T-helper 2 cell treated with Interferon-gamma antibody and Interleukin-4, amounts not matched to agents 5 μg/mL and 100 μg/mL, for 36 hours (primary cell): Measurements from ENCODE around the gene SLC51B.
"Not testable (repeated sequence)": the region's sequence is repeated elsewhere in the genome, so short reads cannot be mapped to it uniquely, and the experiment has no call there.

Experiments
- DNase-seq: peaks from one replicate; pipeline ENCODE4 v3.0.0; 2021; ENCODE audit warnings: low spot score
- H3K27ac Mint-ChIP-seq: one replicate; pipeline ENCODE4 v1.8.0; 2021; ENCODE audit warnings: mild to moderate bottlenecking, mixed read lengths
- H3K27me3 Mint-ChIP-seq: one replicate; pipeline ENCODE4 v1.8.0; 2021; ENCODE audit warnings: low read depth, mixed read lengths
- H3K36me3 Mint-ChIP-seq: one replicate; pipeline ENCODE4 v1.8.0; 2021; ENCODE audit warnings: low read depth, mixed read lengths
- H3K4me1 Mint-ChIP-seq: one replicate; pipeline ENCODE4 v1.8.0; 2021; ENCODE audit warnings: low read depth, mixed read lengths
- H3K4me3 Mint-ChIP-seq: one replicate; pipeline ENCODE4 v1.8.0; 2022; ENCODE audit warnings: mild to moderate bottlenecking, moderate library complexity, mixed read lengths
- H3K9me3 Mint-ChIP-seq: one replicate; pipeline ENCODE4 v1.8.0; 2021; ENCODE audit warnings: mixed read lengths

SLC51B gene

DNA sequence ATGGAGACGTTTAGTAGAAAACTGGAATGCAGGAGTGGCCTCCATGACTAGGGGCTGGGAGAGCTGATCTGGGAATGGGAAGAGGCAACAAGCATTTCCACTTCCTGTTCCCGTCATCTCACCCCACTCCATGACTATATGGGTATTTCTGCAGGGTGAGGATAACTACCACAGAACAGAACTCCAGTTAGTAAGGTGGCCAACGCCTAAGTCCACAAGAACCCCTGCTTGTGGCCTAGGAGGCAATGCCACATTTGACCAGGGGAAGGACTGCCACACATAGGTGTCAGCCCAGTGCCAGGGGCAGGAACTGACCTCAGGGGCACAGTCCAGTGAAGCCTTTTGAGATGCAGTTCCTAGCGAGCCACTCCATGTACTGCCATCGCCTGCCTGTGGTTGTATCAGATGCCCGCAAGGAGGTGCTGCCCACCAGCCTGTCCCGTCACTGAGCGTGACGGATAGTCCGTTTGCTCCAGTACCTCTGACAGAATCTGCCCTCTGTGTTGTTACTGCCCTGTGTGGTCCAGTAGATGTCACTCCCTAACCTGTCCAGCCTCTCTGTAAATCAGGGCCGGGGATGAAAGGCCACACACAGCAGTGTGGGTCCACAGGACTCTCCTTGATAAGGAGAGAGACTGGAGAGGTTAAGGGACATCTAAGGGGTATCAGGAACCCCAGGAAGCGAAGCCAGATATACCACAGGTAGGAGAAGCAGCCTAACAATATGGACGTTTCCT is 12.2 kb upstream of the SLC51B start:
- Mint-ChIP-seq H3K36me3 (no peaks in the 10 kb centered on the region), H3K4me1 (peaks cover 15% of the 10 kb centered on the region), H3K4me3 (peak overlapping the region; percentile 24), H3K27me3 (peaks cover 19% of the 10 kb centered on the region), H3K27ac (peak overlapping the region; percentile 31), H3K9me3 (no peaks in the 10 kb centered on the region)
- peak; percentile 40 for DNase-seq

DNA sequence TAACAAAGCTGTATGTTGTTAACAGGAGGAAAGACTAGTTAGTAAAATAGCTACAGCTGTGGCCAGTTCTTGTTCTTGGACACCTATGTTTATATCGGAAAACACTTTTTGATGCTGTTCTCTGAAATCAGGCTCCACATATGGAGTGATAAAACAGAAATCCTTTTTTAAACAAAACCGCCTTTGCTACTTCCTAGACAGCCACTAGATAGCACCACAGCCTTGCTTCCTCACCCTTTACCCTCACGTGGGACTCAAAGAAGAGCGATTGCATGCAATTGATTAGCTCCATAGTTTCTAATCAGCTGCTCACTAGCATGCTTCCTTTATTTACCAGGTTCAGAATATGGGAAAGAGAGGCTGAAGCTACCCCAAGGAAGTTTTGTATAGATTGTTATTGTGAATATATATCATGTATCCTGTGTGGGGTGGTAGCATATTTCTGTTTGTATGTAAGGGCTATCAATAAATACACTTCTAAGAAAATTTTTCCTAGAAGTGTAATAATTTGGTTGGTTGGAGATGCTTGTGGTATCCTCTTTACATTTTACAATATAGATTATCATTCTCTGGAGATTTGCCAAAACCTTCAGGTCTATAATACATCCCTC is 11.4 kb upstream of the SLC51B start:
- no peak overlapping the region for H3K4me3 Mint-ChIP-seq
- no peaks in the 10 kb centered on the region for H3K9me3 Mint-ChIP-seq
- H3K36me3 Mint-ChIP-seq: no peaks in the 10 kb centered on the region
- H3K27me3 Mint-ChIP-seq: peaks cover 19% of the 10 kb centered on the region
- no peak for DNase-seq
- H3K4me1 Mint-ChIP-seq: peaks cover 10% of the 10 kb centered on the region
- no peak overlapping the region for H3K27ac Mint-ChIP-seq

DNA sequence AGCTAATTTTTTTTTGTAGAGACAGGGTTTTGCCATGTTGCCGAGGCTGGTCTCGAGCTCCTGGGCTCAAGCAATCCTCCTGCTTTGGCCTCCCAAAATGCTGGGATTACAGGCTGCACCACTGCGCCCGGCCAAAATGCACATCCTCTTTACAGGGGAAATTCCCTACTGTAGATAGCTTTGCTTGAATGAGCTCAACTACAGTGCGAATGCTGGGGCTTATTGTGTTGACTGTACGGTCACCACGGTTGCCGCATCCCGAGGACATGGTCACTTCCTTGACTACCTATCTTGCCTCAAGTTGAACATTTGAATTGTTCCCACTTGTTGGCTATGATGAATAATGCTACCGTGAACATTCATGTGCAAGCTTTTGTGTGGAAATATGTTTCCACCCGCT is 10.5 kb upstream of the SLC51B start:
- Mint-ChIP-seq H3K4me3 (no peak overlapping the region), H3K4me1 (peaks cover 10% of the 10 kb centered on the region), H3K27me3 (peaks cover 19% of the 10 kb centered on the region), H3K36me3 (no peaks in the 10 kb centered on the region), H3K9me3 (no peaks in the 10 kb centered on the region), H3K27ac (no peak overlapping the region)
- DNase-seq: no peak

DNA sequence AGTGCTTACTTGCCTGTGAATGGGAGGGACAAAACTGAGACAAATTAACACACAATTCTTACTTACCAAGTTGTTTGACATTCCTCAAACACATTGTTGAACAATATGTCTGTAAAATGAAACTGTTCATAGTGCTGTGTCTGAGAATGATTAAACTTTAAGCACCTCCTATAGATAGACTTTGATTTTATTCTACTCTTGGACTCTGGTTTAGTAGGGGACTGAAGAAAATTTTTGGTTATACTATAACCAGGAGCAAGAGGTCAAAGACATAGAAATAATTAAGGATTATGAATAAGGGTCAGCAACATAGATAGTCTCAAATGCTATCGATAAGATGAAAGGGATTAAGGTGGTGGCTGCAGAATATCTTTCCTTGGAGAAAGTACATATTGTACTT is 7.9 kb upstream of the SLC51B start:
- Mint-ChIP-seq H3K9me3 (no peaks in the 10 kb centered on the region), H3K4me3 (no peak overlapping the region), H3K27ac (no peak overlapping the region), H3K36me3 (no peaks in the 10 kb centered on the region), H3K27me3 (peaks cover 8% of the 10 kb centered on the region), H3K4me1 (peaks cover 10% of the 10 kb centered on the region)
- no peak for DNase-seq

DNA sequence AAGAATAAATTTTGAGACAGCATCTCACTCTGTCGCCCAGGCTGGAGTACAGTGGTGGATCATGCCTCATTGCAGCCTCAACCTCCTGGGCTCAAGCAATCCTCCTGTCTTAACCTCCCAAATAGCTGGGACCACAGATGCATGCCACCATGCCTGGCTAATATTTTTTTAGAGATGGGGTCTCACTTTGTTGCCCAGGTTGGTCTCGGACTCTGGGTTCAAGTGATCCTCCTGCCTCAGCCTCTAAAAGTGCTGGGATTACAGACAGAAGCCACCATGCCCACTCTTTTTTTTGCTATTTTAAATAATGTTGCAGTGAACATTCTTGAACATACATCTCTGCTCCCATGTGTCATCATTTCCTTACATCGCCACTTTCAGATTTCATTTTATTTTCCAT is 6.8 kb upstream of the SLC51B start:
- Mint-ChIP-seq H3K36me3 (no peaks in the 10 kb centered on the region), H3K4me1 (peaks cover 4% of the 10 kb centered on the region), H3K27ac (no peak overlapping the region), H3K4me3 (no peak overlapping the region), H3K9me3 (no peaks in the 10 kb centered on the region), H3K27me3 (peaks cover 2% of the 10 kb centered on the region)
- no peak for DNase-seq

DNA sequence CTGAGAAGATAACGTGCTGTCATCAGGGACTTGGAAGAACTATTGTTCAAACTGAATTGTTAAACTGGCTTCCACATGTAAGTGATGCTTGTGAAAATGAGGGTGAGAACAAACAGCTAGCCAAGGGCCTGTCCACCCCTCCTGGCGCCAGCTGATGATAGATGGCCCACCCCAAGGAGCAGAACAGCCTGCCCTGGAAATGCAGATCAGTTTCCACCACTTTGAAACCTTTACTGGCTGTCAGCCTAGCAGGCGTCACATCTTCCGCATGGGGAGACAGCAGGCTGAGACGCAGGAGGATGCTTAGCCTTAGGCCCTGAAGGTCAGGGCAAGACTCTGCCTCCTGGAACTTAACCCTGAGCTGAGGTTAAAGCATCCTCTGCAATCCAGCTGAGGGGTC is 6.4 kb upstream of the SLC51B start:
- Mint-ChIP-seq H3K4me3 (no peak overlapping the region), H3K9me3 (no peaks in the 10 kb centered on the region), H3K4me1 (peaks cover under 1% of the 10 kb centered on the region), H3K27me3 (peaks cover 2% of the 10 kb centered on the region), H3K27ac (no peak overlapping the region), H3K36me3 (no peaks in the 10 kb centered on the region)
- no peak for DNase-seq

DNA sequence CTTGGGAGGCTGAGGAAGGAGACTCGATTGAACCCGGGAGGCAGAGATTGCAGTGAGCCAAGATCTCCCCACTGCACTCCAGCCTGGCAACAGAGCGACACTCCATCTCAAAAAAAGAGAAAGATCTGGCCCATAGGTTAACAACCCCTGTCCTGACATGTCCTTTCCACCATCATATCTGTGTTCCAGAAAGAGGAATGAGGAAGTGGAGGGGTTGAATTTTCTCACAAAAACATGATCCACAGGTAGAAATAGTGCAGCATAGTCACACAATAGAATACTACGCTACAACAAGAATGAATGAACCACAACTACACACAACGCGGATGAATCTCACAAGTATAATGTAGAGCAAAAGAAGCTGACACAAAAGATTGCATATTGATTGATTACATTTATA is 4.7 kb upstream of the SLC51B start:
- no peaks in the 10 kb centered on the region for H3K4me1 Mint-ChIP-seq
- no peaks in the 10 kb centered on the region for H3K36me3 Mint-ChIP-seq
- DNase-seq: no peak
- no peaks in the 10 kb centered on the region for H3K9me3 Mint-ChIP-seq
- H3K27me3 Mint-ChIP-seq: peaks cover 2% of the 10 kb centered on the region
- no peak overlapping the region for H3K27ac Mint-ChIP-seq
- H3K4me3 Mint-ChIP-seq: no peak overlapping the region

DNA sequence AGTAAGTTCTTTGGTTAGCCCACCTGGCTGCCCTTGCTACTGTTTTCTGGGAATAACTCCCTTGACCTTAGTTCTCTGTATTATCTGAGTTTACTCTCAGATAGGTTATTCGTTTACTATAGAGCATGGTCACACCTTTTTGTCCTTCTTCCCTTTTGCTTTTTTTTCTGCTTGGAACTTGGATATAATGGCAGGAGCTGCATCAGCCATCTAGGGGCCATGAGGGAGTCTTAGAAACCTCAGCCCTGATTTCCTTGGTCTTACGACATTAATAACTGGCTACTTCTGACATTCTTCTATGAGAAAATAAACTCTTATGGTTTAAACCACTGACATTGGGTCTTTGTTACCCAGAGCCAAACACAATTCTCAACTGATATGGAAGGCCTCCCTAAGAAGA is 3.4 kb upstream of the SLC51B start:
- no peak overlapping the region for H3K4me3 Mint-ChIP-seq
- DNase-seq: no peak
- H3K27me3 Mint-ChIP-seq: peaks cover 2% of the 10 kb centered on the region
- no peaks in the 10 kb centered on the region for H3K36me3 Mint-ChIP-seq
- H3K9me3 Mint-ChIP-seq: no peaks in the 10 kb centered on the region
- no peaks in the 10 kb centered on the region for H3K4me1 Mint-ChIP-seq
- no peak overlapping the region for H3K27ac Mint-ChIP-seq

DNA sequence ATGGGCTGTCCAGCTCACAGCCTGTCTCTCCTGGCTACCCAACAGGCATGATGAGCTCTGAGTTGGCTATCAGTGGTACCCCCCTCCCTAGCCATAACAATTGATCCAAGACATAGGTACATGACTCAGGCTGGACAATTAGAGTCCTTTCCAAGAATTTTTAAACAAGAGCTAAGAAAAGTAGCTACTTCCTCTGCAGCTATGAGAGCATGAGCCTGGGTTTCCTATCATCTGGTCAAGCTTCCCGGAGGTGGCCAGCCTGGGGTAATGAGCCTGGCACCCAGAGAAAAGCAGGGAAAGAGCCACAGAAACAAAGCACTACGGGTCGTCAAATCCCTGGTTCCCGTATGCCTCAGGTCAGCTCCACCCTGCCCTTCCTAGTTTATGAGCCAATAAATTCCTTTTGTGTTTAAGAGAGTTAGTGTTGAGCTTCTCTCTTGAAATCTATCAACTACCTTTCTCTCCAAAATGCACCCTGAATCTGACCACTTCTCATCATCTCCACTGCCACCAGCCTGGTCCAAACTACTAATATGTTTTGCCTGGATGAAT is 2.3 kb upstream of the SLC51B start:
- no peak for DNase-seq

DNA sequence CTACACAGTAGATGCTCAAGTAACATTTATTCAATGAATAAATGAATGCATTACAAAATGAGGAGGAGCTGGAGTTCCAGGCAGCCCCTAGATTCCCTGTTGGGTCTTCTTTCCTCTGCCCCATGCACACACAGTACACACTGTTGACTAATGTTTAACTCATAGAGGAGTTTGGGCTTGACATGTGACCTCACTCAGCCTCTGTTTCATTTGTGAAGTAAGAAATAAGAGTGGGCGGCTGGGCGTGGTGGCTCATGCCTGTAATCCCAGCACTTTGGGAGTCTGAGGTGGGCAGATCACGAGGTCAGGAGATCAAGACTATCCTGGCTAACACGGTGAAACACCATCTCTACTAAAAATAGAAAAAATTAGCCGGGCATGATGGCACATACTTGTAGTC is 969 bp upstream of the SLC51B start:
- H3K27ac Mint-ChIP-seq, H3K27me3 Mint-ChIP-seq, H3K36me3 Mint-ChIP-seq, H3K4me3 Mint-ChIP-seq, H3K9me3 Mint-ChIP-seq, DNase-seq, H3K4me1 Mint-ChIP-seq: not testable (repeated sequence)

More for the DNA sequence above, 2.3 kb upstream of the SLC51B start:
- Mint-ChIP-seq H3K4me3 (no peak overlapping the region), H3K36me3 (no peaks in the 10 kb centered on the region), H3K27me3 (peaks cover 2% of the 10 kb centered on the region), H3K4me1 (no peaks in the 10 kb centered on the region), H3K27ac (no peak overlapping the region), H3K9me3 (no peaks in the 10 kb centered on the region)

DNA sequence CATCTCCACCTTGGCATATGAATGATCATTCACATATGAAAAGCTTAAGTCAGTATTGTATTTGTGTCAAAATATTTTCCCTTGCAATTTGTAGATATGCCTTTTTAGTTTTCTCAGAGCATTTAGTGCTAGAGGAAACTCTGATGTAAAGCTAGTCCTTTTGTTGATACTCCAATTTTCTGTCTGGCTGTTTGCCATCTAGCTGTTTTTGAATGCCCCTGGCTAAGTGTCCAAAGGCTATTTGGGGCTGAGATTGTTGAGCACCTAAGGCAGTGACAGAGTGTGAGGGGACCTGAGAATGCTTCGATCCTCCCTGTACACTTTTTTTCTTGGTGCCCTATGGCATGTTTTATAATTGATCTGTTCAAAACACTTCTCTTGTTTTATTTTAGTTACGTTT is 3.1 kb downstream of the SLC51B start:
- H3K9me3 Mint-ChIP-seq: no peaks in the 10 kb centered on the region
- H3K36me3 Mint-ChIP-seq: no peaks in the 10 kb centered on the region
- no peaks in the 10 kb centered on the region for H3K27me3 Mint-ChIP-seq
- H3K4me3 Mint-ChIP-seq: no peak overlapping the region
- DNase-seq: no peak
- H3K4me1 Mint-ChIP-seq: peaks cover 9% of the 10 kb centered on the region
- H3K27ac Mint-ChIP-seq: no peak overlapping the region

DNA sequence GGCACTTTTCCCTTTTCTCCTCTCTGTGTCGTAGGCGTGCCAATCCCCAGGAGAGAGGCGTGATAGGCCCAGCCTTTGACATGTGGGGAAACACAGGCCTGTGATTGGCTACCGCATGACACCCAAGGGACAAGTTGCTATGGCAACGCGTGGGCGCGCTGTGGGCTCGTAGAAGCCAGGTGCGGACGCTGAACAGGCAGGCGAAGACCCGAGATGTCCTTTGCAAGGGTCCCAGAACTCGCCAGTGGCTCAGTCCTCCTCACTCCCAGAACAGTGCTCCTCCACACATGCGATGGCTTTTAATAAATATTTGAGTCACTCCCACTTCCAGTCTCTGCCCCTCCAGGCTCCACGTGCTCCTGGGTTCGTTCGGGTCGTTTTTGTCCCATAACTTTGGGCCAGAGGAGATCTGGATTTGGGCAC is 4.2 kb downstream of the SLC51B start:
- H3K27me3 Mint-ChIP-seq: no peaks in the 10 kb centered on the region
- H3K9me3 Mint-ChIP-seq: no peaks in the 10 kb centered on the region
- H3K4me3 Mint-ChIP-seq: peak overlapping the region; percentile 51
- peaks cover 9% of the 10 kb centered on the region for H3K4me1 Mint-ChIP-seq
- DNase-seq: peak; percentile 88
- no peaks in the 10 kb centered on the region for H3K36me3 Mint-ChIP-seq
- H3K27ac Mint-ChIP-seq: no peak overlapping the region

DNA sequence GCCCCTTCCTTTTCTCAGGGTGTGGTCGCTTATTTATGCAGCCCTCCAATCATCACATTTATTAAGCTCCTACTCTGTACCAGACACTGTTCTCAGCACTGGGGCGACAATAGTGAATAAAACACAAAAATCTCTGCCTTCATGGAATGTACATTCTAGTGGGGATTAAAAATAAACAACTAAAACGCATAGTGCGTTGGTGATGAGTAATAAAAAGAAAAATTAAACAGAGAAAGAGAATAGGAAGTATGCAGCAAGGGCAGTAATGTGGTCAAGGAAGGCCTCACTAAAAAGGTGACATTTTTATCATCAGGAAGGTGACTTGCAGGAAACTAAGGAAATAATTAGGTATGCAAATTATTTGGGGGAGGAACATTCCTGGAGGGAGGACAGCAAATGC is 5.1 kb downstream of the SLC51B start:
- no peaks in the 10 kb centered on the region for H3K9me3 Mint-ChIP-seq
- no peaks in the 10 kb centered on the region for H3K27me3 Mint-ChIP-seq
- no peak for DNase-seq
- H3K4me3 Mint-ChIP-seq: no peak overlapping the region
- H3K4me1 Mint-ChIP-seq: peaks cover 9% of the 10 kb centered on the region
- no peak overlapping the region for H3K27ac Mint-ChIP-seq
- no peaks in the 10 kb centered on the region for H3K36me3 Mint-ChIP-seq

DNA sequence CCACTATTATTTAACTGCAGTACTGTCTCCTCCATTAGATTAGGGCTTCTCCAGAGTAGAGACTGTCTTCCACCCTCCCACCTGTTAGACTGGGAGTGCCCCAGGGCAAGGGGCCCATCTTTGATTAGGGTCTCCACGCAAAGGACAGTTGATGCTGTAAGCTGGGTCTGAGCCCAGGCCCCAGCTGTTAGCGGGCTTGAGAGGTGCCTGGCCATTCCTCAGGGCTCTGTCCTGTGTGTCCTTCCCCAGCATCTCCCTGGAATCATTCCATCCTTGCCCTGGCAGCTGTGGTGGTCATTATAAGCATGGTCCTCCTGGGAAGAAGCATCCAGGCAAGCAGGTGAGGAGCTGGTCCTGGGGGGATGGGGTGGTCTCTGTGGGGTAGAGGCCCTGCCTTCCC is 6.1 kb downstream of the SLC51B start:
- DNase-seq: no peak
- Mint-ChIP-seq H3K27ac (no peak overlapping the region), H3K9me3 (no peaks in the 10 kb centered on the region), H3K4me3 (no peak overlapping the region), H3K36me3 (no peaks in the 10 kb centered on the region), H3K27me3 (no peaks in the 10 kb centered on the region), H3K4me1 (peaks cover 16% of the 10 kb centered on the region)
